Transverse colon (tissue), 4 donors: ENCODE data around the gene SKAP2.
A peak's percentile ranks its signal among the peaks of the same experiment; 100 is the strongest.

Experiments used
- EP300 ChIP-seq: sonication (generic); formaldehyde crosslinking; IDR thresholded peaks from one replicate; pipeline ENCODE4 v1.6.1; 2017; ENCODE audit warnings: antibody characterized with exemption, low read depth
- POLR2A ChIP-seq: fragments of 450-650 bp; IDR thresholded peaks from one replicate; pipeline ENCODE4 v1.6.1; 2016; ENCODE audit warnings: antibody characterized with exemption, mild to moderate bottlenecking, moderate library complexity
- POLR2AphosphoS5 ChIP-seq, 3 donors: sonication (generic); formaldehyde crosslinking; IDR thresholded peaks; one replicate each; pipeline ENCODE4 v1.6.1; 2016; ENCODE audit warnings: antibody characterized with exemption in 3 of 3
- TF ChIP-seq, protein P1 (sequence below), 5 experiments: fragments of 200-600 bp in 3 of 5; fragments of 450-650 bp in 2 of 5; sonication (generic) in 3 of 5; IDR thresholded peaks; 1 replicate in 2 of 5; 2 replicates in 3 of 5; pipeline ENCODE4 v1.5.1; 2016 to 2017; ENCODE audit warnings: antibody characterized with exemption in 5 of 5, inconsistent platforms in 3 of 5, mild to moderate bottlenecking in 2 of 5, moderate library complexity in 1 of 5

DNA sequence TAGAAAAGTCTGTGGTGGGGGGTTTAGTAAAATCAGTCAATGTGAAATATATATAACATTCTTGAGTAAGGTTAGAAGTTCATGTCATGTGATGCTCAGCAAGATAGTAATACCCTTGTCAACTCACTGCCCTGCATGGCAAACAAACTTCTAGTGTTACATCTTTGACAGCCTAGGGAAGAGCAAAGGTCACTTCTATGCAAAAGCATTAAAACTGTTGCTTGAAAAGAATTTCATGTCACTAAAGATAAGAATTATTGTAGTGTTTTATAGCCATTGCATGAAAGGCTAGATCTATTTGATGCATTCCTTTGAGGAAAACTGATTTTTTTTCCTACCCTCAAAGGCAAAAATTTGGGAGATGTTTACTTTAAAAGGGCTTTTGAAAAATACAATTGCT, 176.0 kb downstream of the SKAP2 start:
- TF ChIP-seq, protein P1, sequence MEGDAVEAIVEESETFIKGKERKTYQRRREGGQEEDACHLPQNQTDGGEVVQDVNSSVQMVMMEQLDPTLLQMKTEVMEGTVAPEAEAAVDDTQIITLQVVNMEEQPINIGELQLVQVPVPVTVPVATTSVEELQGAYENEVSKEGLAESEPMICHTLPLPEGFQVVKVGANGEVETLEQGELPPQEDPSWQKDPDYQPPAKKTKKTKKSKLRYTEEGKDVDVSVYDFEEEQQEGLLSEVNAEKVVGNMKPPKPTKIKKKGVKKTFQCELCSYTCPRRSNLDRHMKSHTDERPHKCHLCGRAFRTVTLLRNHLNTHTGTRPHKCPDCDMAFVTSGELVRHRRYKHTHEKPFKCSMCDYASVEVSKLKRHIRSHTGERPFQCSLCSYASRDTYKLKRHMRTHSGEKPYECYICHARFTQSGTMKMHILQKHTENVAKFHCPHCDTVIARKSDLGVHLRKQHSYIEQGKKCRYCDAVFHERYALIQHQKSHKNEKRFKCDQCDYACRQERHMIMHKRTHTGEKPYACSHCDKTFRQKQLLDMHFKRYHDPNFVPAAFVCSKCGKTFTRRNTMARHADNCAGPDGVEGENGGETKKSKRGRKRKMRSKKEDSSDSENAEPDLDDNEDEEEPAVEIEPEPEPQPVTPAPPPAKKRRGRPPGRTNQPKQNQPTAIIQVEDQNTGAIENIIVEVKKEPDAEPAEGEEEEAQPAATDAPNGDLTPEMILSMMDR (IDR thresholded peaks at IDR 0.05): no peak
- TF ChIP-seq EP300: no peak
- no peak for TF ChIP-seq POLR2A
- TF ChIP-seq POLR2AphosphoS5 (IDR thresholded peaks at IDR 0.05): peak in 1 of 3 donors; percentile 6
